GM12801 (cell line): ENCODE results near the gene NRXN3.

ENCODE experiments used
- CTCF ChIP-seq: IDR thresholded peaks from one replicate; pipeline ENCODE4 v1.5.1; 2011; ENCODE audit warnings: control low read depth; ENCODE audit not compliant: insufficient read length; ENCODE audit errors: extremely low read depth

The NRXN3 gene

GRCh38 chr14:78486081-78486480, 315.9 kb downstream of the NRXN3 start:
- TF ChIP-seq CTCF = no peak

GRCh38 chr14:78486621-78487020, 316.4 kb downstream of the NRXN3 start:
- no peak for TF ChIP-seq CTCF

- no peak for TF ChIP-seq CTCF
Measured at GRCh38 chr14:78488938-78489337, 318.8 kb downstream of the NRXN3 start.

- TF ChIP-seq CTCF = no peak
Measured at GRCh38 chr14:78491048-78491447, 320.9 kb downstream of the NRXN3 start.

GRCh38 chr14:78498062-78498595, 328.0 kb downstream of the NRXN3 start:
- no peak for TF ChIP-seq CTCF

GRCh38 chr14:78501909-78502308, 331.7 kb downstream of the NRXN3 start:
- no peak for TF ChIP-seq CTCF

GRCh38 chr14:78508023-78508422, 337.9 kb downstream of the NRXN3 start:
- no peak for TF ChIP-seq CTCF

- no peak for TF ChIP-seq CTCF
Measured at GRCh38 chr14:78509516-78509915, 339.3 kb downstream of the NRXN3 start.
